K562 (cell line): ENCODE data around the gene APOL2.

ENCODE experiments used
- ATF1 ChIP-seq, 2 experiments: fragments of 450-650 bp in 1 of 2; IDR thresholded peaks; 2 replicates each; pipeline ENCODE4 v1.6.1; 2016; ENCODE audit warnings: missing compliant biosample characterization in 1 of 2, missing genetic modification characterization in 1 of 2
- CBX5 ChIP-seq: IDR thresholded peaks from 2 replicates; pipeline ENCODE4 v1.6.1; 2014; ENCODE audit warnings: low read depth, borderline replicate concordance
- CHD1 ChIP-seq: fragments of 200-600 bp; sonication (generic); IDR thresholded peaks from one replicate; pipeline ENCODE4 v1.6.1; 2012; ENCODE audit warnings: mild to moderate bottlenecking, moderate library complexity, low read length, inconsistent platforms
- HNRNPL ChIP-seq: fragments of 200-400 bp; formaldehyde crosslinking; IDR thresholded peaks from 2 replicates; pipeline ENCODE4 v1.6.1; 2017; ENCODE audit warnings: low read depth, mild to moderate bottlenecking, low read length
- JUNB ChIP-seq: fragments of 450-650 bp; formaldehyde crosslinking; conservative IDR thresholded peaks from 2 replicates; pipeline ENCODE4 v1.4.0; 2020; ENCODE audit warnings: mild to moderate bottlenecking
- TEAD2 ChIP-seq: fragments of 450-650 bp; IDR thresholded peaks from 2 replicates; pipeline ENCODE4 v1.6.1; 2016; ENCODE audit warnings: missing genetic modification characterization, control low read depth, missing compliant biosample characterization
- TRIM24 ChIP-seq, 2 experiments: fragments of 450-650 bp; IDR thresholded peaks; 2 replicates each; pipeline ENCODE4 v1.6.1; 2016
- ZNF253 ChIP-seq: fragments of 250-450 bp; sonication (Bioruptor Pico); conservative IDR thresholded peaks from 2 replicates; pipeline ENCODE4 v1.6.1; 2021; ENCODE audit warnings: mild to moderate bottlenecking
- ZNF707 ChIP-seq: fragments of 250-450 bp; sonication (Bioruptor Pico); conservative IDR thresholded peaks from 2 replicates; pipeline ENCODE4 v1.8.0; 2022; ENCODE audit warnings: inconsistent platforms, mild to moderate bottlenecking, moderate library complexity
- TF ChIP-seq, protein P1 (sequence below), 2 experiments: fragments of 450-650 bp; IDR thresholded peaks; 2 replicates each; pipeline ENCODE4 v1.6.1; 2016; ENCODE audit warnings: mild to moderate bottlenecking in 2 of 2, borderline replicate concordance in 1 of 2, low read depth in 1 of 2, moderate library complexity in 1 of 2
- TF ChIP-seq, protein P2 (sequence below): fragments of 200-400 bp; formaldehyde crosslinking; IDR thresholded peaks from 2 replicates; pipeline ENCODE4 v1.6.1; 2017; ENCODE audit warnings: mild to moderate bottlenecking, low read depth, low read length, moderate library complexity

DNA sequence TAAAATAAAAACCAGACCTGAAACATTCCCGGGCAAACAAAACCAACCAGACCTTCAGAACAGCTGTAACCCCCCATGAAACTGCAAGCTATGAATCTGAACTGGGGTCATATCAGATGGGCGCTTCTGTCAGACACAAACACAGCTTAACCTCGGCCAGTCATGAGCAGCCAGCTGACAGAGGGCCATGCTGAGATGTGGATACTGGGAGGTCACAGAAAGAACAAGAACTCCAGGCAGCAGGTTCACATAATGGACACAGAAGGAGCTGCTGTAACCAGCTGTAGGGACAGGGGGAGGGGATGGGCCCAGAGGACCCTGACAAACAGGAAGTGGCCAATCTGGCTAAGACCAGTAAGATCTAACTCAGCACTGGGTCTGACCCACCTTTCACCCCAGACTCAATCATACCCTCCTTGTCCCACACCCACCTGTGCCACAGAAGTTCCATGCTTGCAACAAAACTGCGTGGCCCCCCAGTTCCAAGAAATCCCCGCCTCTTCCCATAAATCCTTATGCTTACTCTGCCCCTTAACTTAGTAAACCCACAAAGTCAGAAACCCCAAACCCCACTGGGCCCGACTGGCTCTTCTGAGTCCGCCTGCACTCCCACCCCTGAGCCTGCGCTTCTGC is 41.7 kb downstream of the APOL2 start:
- TF ChIP-seq, protein P1, sequence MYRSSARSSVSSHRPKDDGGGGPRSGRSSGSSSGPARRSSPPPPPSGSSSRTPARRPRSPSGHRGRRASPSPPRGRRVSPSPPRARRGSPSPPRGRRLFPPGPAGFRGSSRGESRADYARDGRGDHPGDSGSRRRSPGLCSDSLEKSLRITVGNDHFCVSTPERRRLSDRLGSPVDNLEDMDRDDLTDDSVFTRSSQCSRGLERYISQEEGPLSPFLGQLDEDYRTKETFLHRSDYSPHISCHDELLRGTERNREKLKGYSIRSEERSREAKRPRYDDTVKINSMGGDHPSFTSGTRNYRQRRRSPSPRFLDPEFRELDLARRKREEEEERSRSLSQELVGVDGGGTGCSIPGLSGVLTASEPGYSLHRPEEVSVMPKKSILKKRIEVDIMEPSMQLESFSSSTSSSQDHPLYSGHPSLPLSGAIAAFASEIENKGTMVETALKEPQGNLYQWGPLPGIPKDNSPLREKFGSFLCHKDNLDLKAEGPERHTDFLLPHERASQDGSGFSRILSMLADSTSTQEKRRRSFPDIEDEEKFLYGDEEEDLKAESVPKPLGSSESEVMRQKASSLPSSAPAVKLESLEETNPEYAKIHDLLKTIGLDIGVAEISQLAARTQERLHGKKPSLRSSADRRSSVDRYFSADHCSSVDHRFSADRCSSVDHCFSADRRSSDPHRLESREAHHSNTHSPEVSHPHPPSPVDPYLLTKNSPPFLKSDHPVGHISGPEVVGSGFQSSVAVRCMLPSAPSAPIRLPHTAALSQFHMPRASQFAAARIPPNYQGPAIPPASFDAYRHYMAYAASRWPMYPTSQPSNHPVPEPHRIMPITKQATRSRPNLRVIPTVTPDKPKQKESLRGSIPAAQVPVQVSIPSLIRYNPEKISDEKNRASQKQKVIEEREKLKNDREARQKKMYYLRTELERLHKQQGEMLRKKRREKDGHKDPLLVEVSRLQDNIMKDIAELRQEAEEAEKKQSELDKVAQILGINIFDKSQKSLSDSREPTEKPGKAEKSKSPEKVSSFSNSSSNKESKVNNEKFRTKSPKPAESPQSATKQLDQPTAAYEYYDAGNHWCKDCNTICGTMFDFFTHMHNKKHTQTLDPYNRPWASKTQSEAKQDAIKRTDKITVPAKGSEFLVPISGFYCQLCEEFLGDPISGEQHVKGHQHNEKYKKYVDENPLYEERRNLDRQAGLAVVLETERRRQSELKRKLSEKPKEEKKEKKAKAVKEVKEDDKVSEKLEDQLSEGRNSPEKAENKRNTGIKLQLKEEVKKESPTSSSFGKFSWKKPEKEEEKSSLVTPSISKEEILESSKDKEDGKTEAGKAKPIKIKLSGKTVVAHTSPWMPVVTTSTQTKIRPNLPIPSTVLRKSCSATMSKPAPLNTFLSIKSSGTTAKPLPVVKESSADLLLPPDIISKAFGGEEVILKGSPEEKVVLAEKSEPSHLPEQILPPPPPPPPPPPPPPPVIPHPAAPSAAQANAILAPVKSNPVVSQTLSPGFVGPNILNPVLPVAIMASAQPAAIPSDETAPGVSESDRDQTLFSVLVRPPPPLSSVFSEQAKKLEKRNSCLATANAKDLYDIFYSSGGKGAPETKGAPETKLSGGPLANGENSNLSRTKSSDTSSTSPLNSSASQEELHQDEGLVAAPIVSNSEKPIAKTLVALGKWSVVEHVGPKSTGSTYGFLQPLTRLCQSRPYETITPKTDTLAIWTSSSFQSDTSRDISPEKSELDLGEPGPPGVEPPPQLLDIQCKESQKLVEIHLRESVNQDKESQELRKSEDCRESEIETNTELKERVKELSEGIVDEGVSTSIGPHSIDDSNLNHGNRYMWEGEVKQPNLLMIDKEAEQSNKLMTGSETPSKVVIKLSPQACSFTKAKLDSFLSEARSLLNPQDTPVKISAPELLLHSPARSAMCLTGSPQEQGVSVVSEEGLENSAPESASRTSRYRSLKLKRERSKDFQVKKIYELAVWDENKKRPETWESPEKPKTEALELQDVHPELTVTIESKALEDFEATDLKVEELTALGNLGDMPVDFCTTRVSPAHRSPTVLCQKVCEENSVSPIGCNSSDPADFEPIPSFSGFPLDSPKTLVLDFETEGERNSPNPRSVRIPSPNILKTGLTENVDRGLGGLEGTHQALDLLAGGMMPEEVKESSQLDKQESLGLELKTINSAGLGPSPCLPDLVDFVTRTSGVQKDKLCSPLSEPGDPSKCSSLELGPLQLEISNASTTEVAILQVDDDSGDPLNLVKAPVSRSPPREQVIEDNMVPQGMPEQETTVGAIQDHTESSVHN (IDR thresholded peaks at IDR 0.05; ENCODE audit: borderline replicate concordance in 1 of 2, low read depth in 1 of 2): no peak
- no peak for TF ChIP-seq ZNF253 (CRISPR knock-in tag)
- no peak for TF ChIP-seq ZNF707 (CRISPR knock-in tag)
- TF ChIP-seq TRIM24 (IDR thresholded peaks at IDR 0.05): no peak
- TF ChIP-seq CBX5: no peak
- TF ChIP-seq ATF1 (CRISPR knock-in tag; IDR thresholded peaks at IDR 0.05): no peak
- TF ChIP-seq ATF1 (tag; IDR thresholded peaks at IDR 0.05): no peak
- TF ChIP-seq, protein P2, sequence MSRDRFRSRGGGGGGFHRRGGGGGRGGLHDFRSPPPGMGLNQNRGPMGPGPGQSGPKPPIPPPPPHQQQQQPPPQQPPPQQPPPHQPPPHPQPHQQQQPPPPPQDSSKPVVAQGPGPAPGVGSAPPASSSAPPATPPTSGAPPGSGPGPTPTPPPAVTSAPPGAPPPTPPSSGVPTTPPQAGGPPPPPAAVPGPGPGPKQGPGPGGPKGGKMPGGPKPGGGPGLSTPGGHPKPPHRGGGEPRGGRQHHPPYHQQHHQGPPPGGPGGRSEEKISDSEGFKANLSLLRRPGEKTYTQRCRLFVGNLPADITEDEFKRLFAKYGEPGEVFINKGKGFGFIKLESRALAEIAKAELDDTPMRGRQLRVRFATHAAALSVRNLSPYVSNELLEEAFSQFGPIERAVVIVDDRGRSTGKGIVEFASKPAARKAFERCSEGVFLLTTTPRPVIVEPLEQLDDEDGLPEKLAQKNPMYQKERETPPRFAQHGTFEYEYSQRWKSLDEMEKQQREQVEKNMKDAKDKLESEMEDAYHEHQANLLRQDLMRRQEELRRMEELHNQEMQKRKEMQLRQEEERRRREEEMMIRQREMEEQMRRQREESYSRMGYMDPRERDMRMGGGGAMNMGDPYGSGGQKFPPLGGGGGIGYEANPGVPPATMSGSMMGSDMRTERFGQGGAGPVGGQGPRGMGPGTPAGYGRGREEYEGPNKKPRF: no peak
- TF ChIP-seq JUNB: no peak
- no peak for TF ChIP-seq HNRNPL
- TF ChIP-seq CHD1: no peak
- no peak for TF ChIP-seq TEAD2
